Nephron (organoid): ENCODE measurements around the gene SEMA4F.
"Not testable (repeated sequence)": the region's sequence is repeated elsewhere in the genome, so short reads cannot be mapped to it uniquely, and the experiment has no call there.

ENCODE experiments used
- H3K27ac Mint-ChIP-seq, 3 experiments: 2 replicates each; pipeline ENCODE4 v1.8.0; 2020; ENCODE audit warnings: mixed read lengths in 3 of 3, mild to moderate bottlenecking in 2 of 3, moderate library complexity in 1 of 3
- H3K27me3 Mint-ChIP-seq: 2 replicates; pipeline ENCODE4 v1.8.0; 2021; ENCODE audit warnings: low read depth, mild to moderate bottlenecking, moderate library complexity, mixed read lengths
- H3K36me3 Mint-ChIP-seq: 2 replicates; pipeline ENCODE4 v1.8.0; 2020; ENCODE audit warnings: low read depth, mixed read lengths
- H3K4me1 Mint-ChIP-seq: 2 replicates; pipeline ENCODE4 v1.8.0; 2020; ENCODE audit warnings: mixed read lengths
- H3K4me3 Mint-ChIP-seq, 3 experiments: 2 replicates each; pipeline ENCODE4 v1.8.0; 2020; ENCODE audit warnings: mild to moderate bottlenecking in 3 of 3, mixed read lengths in 3 of 3, moderate library complexity in 2 of 3
- H3K9me3 Mint-ChIP-seq: 2 replicates; pipeline ENCODE4 v1.8.0; 2020; ENCODE audit warnings: mixed read lengths
- CTCF ChIP-seq, 3 experiments: fragments of 200-600 bp; sonication (generic); IDR thresholded peaks; one replicate each; pipeline ENCODE4 v1.5.0; 2021; ENCODE audit warnings: antibody characterized with exemption in 3 of 3; ENCODE audit not compliant: unreplicated experiment in 3 of 3

Gene SEMA4F

GRCh38 chr2:74620671-74621070 lies 33.4 kb upstream of the SEMA4F start:
- H3K4me3 Mint-ChIP-seq = no peak overlapping the region
- H3K9me3 Mint-ChIP-seq = no peaks in the 10 kb centered on the region
- H3K4me1 Mint-ChIP-seq = no peaks in the 10 kb centered on the region
- TF ChIP-seq CTCF (IDR thresholded peaks at IDR 0.05; ENCODE audit: unreplicated experiment in 3 of 3) = no peak
- H3K27ac Mint-ChIP-seq = no peak overlapping the region
- H3K27me3 Mint-ChIP-seq = no peaks in the 10 kb centered on the region
- H3K36me3 Mint-ChIP-seq = no peaks in the 10 kb centered on the region

DNA sequence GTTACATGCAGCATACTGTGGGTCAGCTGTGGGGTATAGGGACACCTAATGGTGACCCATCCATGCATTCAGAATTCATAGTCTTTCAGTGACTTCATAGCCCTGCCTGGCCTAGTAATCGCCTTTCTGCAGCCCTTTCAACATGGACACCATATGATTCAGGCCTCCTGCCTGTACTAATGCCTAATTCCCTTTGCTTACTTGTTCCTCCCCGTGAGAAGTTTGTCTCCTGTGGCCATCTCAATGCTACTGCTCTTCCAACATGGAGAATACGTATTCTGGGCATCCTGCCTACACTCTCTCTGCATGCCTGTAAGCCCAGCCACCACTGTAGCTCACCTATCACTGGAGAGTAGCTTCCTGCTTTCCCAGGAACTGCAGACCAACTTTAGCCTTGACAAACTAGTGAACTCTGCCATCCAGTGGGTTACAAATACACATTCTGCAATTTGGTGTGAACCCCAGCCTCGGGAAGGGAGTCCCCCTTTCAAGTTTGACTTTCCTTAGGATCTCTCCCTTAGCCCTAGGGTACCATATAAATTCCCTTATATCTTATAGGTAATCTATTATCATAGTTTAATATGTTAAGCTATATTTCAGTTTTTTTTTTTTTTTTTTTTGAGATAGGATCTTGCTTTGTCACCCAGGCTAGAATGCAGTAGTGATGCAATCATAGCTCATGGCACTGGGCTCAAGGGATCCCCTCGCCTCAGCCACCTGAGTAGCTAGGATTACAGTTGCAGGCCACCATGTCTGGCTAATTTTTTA lies 28.2 kb upstream of the SEMA4F start:
- Mint-ChIP-seq H3K9me3 (no peaks in the 10 kb centered on the region), H3K4me1 (no peaks in the 10 kb centered on the region), H3K4me3 (no peak overlapping the region), H3K27me3 (no peaks in the 10 kb centered on the region), H3K36me3 (no peaks in the 10 kb centered on the region), H3K27ac (no peak overlapping the region)
- no peak for TF ChIP-seq CTCF (IDR thresholded peaks at IDR 0.05; ENCODE audit: unreplicated experiment in 3 of 3)

- Mint-ChIP-seq H3K27me3 (no peaks in the 10 kb centered on the region), H3K27ac (no peak overlapping the region), H3K4me3 (no peak overlapping the region), H3K36me3 (no peaks in the 10 kb centered on the region), H3K4me1 (no peaks in the 10 kb centered on the region), H3K9me3 (no peaks in the 10 kb centered on the region)
- no peak for TF ChIP-seq CTCF (IDR thresholded peaks at IDR 0.05; ENCODE audit: unreplicated experiment in 3 of 3)
Measured at GRCh38 chr2:74628538-74629105, 25.4 kb upstream of the SEMA4F start.

GRCh38 chr2:74630454-74630853 lies 23.6 kb upstream of the SEMA4F start:
- not testable (repeated sequence) for H3K36me3 Mint-ChIP-seq, H3K4me1 Mint-ChIP-seq, H3K4me3 Mint-ChIP-seq, H3K27me3 Mint-ChIP-seq, H3K27ac Mint-ChIP-seq, H3K9me3 Mint-ChIP-seq

- Mint-ChIP-seq H3K9me3 (no peaks in the 10 kb centered on the region), H3K27ac (no peak overlapping the region), H3K4me1 (no peaks in the 10 kb centered on the region), H3K36me3 (no peaks in the 10 kb centered on the region), H3K27me3 (peaks cover 8% of the 10 kb centered on the region), H3K4me3 (no peak overlapping the region)
- TF ChIP-seq CTCF (IDR thresholded peaks at IDR 0.05; ENCODE audit: unreplicated experiment in 3 of 3) = no peak
Measured at GRCh38 chr2:74632209-74632938, 21.7 kb upstream of the SEMA4F start.

DNA sequence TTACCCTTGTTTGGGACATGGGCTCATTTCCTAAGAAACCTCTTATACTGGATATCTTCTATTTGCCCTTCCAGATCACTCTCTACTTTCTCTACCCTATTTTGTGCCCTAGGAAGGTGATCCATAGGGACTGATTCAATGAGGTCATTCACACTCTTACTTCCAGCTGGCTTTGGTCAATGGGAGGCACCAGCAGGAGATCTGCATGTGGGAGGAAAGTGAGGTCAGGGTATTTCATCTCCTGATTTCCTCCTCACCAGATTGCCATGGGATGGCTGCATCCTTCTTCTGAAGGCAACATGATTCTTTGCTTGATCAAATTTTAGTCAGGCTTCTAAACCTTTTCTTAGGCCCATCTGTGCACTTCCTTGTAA lies 21.1 kb upstream of the SEMA4F start:
- no peak for TF ChIP-seq CTCF (IDR thresholded peaks at IDR 0.05; ENCODE audit: unreplicated experiment in 3 of 3)
- H3K4me1 Mint-ChIP-seq = no peaks in the 10 kb centered on the region
- no peaks in the 10 kb centered on the region for H3K36me3 Mint-ChIP-seq

More for the DNA sequence above, 21.1 kb upstream of the SEMA4F start:
- Mint-ChIP-seq H3K4me3 (no peak overlapping the region), H3K27me3 (peaks cover 8% of the 10 kb centered on the region), H3K27ac (no peak overlapping the region), H3K9me3 (no peaks in the 10 kb centered on the region)
